HepG2 (cell line): ENCODE results near the gene LRPAP1. TPM values are rescaled to one million over a fixed set of nuclear protein-coding genes. Genes with fewer than 3 reads are reported as not detected.
"Not testable (repeated sequence)": the region's sequence is repeated elsewhere in the genome, so short reads cannot be mapped to it uniquely, and the experiment has no call there.

ENCODE experiments used
- ATAC-seq: fragments of 200-7000 bp; cut with Tn5 transposase; 3 replicates; pipeline ENCODE4 v1.9.1; 2020; ENCODE audit warnings: mild to moderate bottlenecking, moderate library complexity
- BruUV-seq: library from RNA; stranded (reverse); fragments of 400-500 nt; replicated peaks from 2 replicates; lab custom pipeline; 2021; lab: Mats Ljungman, UMichigan
- CTCF ChIA-PET: fragments of 300-600 bp; formaldehyde crosslinking; extraction: SDS; loops from one replicate; lab custom pipeline; 2021; ENCODE audit warnings: low total read pairs, inconsistent platforms, low intra/inter-chr PET ratio; lab: Yijun Ruan, JAX
- POLR2A ChIA-PET: fragments of 350-600 bp; sonication (Branson Sonifier 250); formaldehyde crosslinking; loops from one replicate; lab custom pipeline; 2020; ENCODE audit warnings: antibody characterized with exemption, inconsistent platforms; lab: Yijun Ruan, JAX
- DNase-seq: peaks from one replicate; pipeline ENCODE4 v3.0.0-alpha.2; 2015; ENCODE audit warnings: low spot score
- FAIRE-seq: peaks from 3 replicates; lab custom pipeline; 2011; peaks lifted over from hg19 to GRCh38; lab: Jason Lieb, UNC
- H2AFZ ChIP-seq: one replicate; pipeline ENCODE4 v1.6.1; 2011; ENCODE audit warnings: low read length, inconsistent platforms
- H3K27ac ChIP-seq: fragments of 300-600 bp; 3 replicates; pipeline ENCODE4 v1.8.0; 2011; ENCODE audit warnings: mixed run types, mild to moderate bottlenecking, mixed read lengths, low read length, inconsistent platforms; ENCODE audit not compliant: insufficient read depth; ENCODE audit errors: extremely low read length
- H3K27me3 ChIP-seq, 2 experiments: fragments of 200-600 bp in 1 of 2; 2 replicates in 1 of 2; 3 replicates in 1 of 2; pipeline versions ENCODE4 v1.6.0 to v1.8.0; 2011; ENCODE audit warnings: low read length in 2 of 2, mild to moderate bottlenecking in 2 of 2, moderate library complexity in 2 of 2, inconsistent platforms in 1 of 2; ENCODE audit not compliant: insufficient read depth in 2 of 2, control insufficient read depth in 1 of 2
- H3K36me3 ChIP-seq, 2 experiments: fragments of 200-600 bp in 1 of 2; replicated peaks in 1 of 2; 2 replicates in 1 of 2; 3 replicates in 1 of 2; pipeline versions ENCODE4 v1.5.1 to v1.8.0; 2011; ENCODE audit warnings: low read length in 2 of 2, inconsistent platforms in 1 of 2; ENCODE audit not compliant: insufficient read depth in 2 of 2, control insufficient read depth in 1 of 2
- H3K4me1 ChIP-seq: 2 replicates; pipeline ENCODE4 v1.5.1; 2012; ENCODE audit warnings: low read length, inconsistent platforms; ENCODE audit not compliant: insufficient read depth
- H3K4me2 ChIP-seq: 2 replicates; pipeline ENCODE4 v1.6.0; 2011; ENCODE audit warnings: low read depth, low read length, inconsistent platforms
- H3K4me3 ChIP-seq, 3 experiments: fragments of 200-600 bp in 1 of 3; sonication (generic), shearing (Covaris generic) in 1 of 3; replicated peaks in 1 of 3; 2 replicates each; pipeline ENCODE4 v1.5.1; 2011 to 2016; ENCODE audit warnings: low read length in 3 of 3, inconsistent platforms in 2 of 3, low read depth in 2 of 3, mild to moderate bottlenecking in 2 of 3, control low read depth in 1 of 3, mixed read lengths in 1 of 3; ENCODE audit not compliant: insufficient read depth in 1 of 3
- H3K79me2 ChIP-seq: one replicate; pipeline ENCODE4 v1.6.1; 2011; ENCODE audit warnings: low read length, inconsistent platforms; ENCODE audit not compliant: insufficient read depth
- H3K9ac ChIP-seq: 2 replicates; pipeline ENCODE4 v1.6.0; 2011; ENCODE audit warnings: mild to moderate bottlenecking, low read depth, low read length, inconsistent platforms; ENCODE audit not compliant: insufficient read depth
- H3K9me3 ChIP-seq: 2 replicates; pipeline ENCODE4 v1.5.1; 2012; ENCODE audit warnings: mild to moderate bottlenecking, low read length
- H4K20me1 ChIP-seq: 2 replicates; pipeline ENCODE4 v1.6.0; 2011; ENCODE audit warnings: inconsistent platforms, mild to moderate bottlenecking, low read length, moderate library complexity; ENCODE audit not compliant: insufficient read depth
- ELF3 ChIP-seq: IDR thresholded peaks from 2 replicates; pipeline ENCODE4 v1.6.1; 2016; ENCODE audit warnings: missing genetic modification reagents, missing compliant biosample characterization
- HNF4A ChIP-seq: sonication (generic); formaldehyde crosslinking; IDR thresholded peaks from 2 replicates; pipeline ENCODE4 v1.4.0; 2020; ENCODE audit warnings: missing genetic modification reagents
- HNRNPL ChIP-seq: fragments of 200-400 bp; formaldehyde crosslinking; IDR thresholded peaks from 2 replicates; pipeline ENCODE4 v1.6.1; 2017; ENCODE audit warnings: mild to moderate bottlenecking, low read depth, low read length
- NR2F1 ChIP-seq, 2 experiments: fragments of 450-650 bp in 1 of 2; formaldehyde crosslinking in 1 of 2; IDR thresholded peaks; 2 replicates each; pipeline versions ENCODE4 v1.5.0 to v1.6.1; 2016 to 2020; ENCODE audit warnings: mild to moderate bottlenecking in 1 of 2, missing compliant biosample characterization in 1 of 2, missing genetic modification reagents in 1 of 2, moderate library complexity in 1 of 2
- RARA ChIP-seq: IDR thresholded peaks from 2 replicates; pipeline ENCODE4 v1.6.1; 2016; ENCODE audit warnings: missing genetic modification reagents, missing compliant biosample characterization
- RXRA ChIP-seq: sonication (generic); formaldehyde crosslinking; IDR thresholded peaks from 2 replicates; pipeline ENCODE4 v1.5.1; 2020; ENCODE audit warnings: missing genetic modification reagents
- WGBS: methylation state at CpG from one replicate; pipeline ENCODE4 v1.1.6; 2017; ENCODE audit warnings: low lambda C conversion rate; 5-methylcytosine and 5-hydroxymethylcytosine counted together
- in situ Hi-C: cut with HindIII; loops from 2 replicates; pipeline ENCODE4 v1.10.0; 2017; ENCODE audit warnings: low pct_unique_long_range_greater_than_20kb; ENCODE audit not compliant: extremely low pct_ligation_motif_present
- intact Hi-C: fragments of 100-400 bp; cut with micrococcal nuclease; formaldehyde crosslinking; loops from one replicate; pipeline ENCODE4 v1.10.0; 2022; ENCODE audit not compliant: unreplicated experiment
- polyA plus RNA-seq, 8 experiments: library from polyadenylated mRNA; depleted of rRNA in 3 of 8; stranded (reverse) in 7 of 8; unstranded in 1 of 8; fragments of >200 nt; fragmentation: Illumina TruSeq in 4 of 8; extraction: Trizol in 4 of 8; gene quantifications; 2 replicates each; pipeline versions ENCODE4 v1.2.1 to v1.2.3, GENCODE V29; 2011 to 2016; ENCODE audit warnings: low read depth in 4 of 8, missing spikeins in 1 of 8, mixed read lengths in 1 of 8; ENCODE audit not compliant: insufficient read depth in 1 of 8
- total RNA-seq, 5 experiments: library from RNA; depleted of rRNA; stranded (reverse); fragments of >200 nt; fragmentation: Illumina TruSeq; extraction: Trizol; gene quantifications; 2 replicates each; pipeline ENCODE4 v1.2.3, GENCODE V29; 2016; ENCODE audit warnings: low read depth in 1 of 5
- TF ChIP-seq, protein P1 (sequence below): sonication (generic); formaldehyde crosslinking; IDR thresholded peaks from 2 replicates; pipeline ENCODE4 v1.4.0; 2020; ENCODE audit warnings: missing genetic modification reagents, borderline replicate concordance

The LRPAP1 gene
- total and polyA plus RNA-seq, 2 of the 13 experiments (the other 11 are each of a cell fraction or from before 2014, with no cell fraction given), result 153 to 191 TPM

DNA sequence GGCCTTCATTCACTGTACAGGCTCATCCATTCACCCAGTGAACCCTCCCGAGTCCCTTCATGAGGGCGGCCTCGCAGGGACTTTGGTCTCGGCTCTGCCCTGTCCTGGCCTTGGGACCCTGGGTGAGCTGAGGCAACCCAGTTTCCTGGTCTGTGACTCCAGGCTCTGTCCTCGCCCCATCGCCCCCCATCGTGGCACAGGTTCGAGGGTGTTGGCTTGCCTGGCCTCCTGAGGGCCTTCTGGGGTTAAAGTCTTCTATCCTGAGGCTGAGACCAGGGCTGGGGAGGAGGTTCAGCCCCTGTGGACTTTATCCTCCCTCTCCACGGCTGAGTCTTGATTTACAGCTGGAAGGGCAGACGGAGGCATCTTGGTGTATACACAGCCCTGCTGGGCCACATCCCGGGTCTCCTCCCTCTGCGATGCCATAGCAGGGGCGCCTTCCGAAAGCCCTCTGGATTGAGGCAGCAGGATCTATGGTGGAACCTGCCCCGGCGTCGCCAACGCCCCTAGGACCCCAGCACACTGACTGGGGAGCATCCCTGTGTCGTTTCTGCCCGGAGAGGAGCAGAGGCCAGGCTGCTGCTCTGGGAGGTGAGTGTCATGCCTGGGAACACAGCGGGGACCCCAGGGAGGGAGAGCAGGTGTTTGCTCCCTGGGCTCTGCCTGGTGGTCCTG lies 44.4 kb upstream of the LRPAP1 start:
- in situ Hi-C loops, FAIRE-seq, H3K9me3 ChIP-seq, H2AFZ ChIP-seq, CTCF ChIA-PET, H3K27me3 ChIP-seq, BruUV-seq, DNase-seq, H4K20me1 ChIP-seq, intact Hi-C loops, H3K36me3 ChIP-seq, H3K79me2 ChIP-seq, H3K27ac ChIP-seq, POLR2A ChIA-PET, H3K9ac ChIP-seq: not testable (repeated sequence)
- Histone ChIP-seq H3K4me2 (peak overlapping the region; percentile 49), H3K4me1 (peaks cover 34% of the 10 kb centered on the region), H3K4me3 (peak overlapping the region in 1 of 3 experiments; percentile 23; a peak in 1 of 6 replicates)
- no CpG with 5 or more reads among the region's 21 CpGs for WGBS
- ATAC-seq, result peak; percentile 78
- TF ChIP-seq HNRNPL (0 out of 2 replicates have a peak, but pooled peaks have one; percentile 42), HNF4A (CRISPR knock-in tag) (peak; percentile 76), RXRA (CRISPR knock-in tag) (peak; percentile 38), ELF3 (CRISPR knock-in tag) (peak; percentile 56; the same call in 1 of the 2 replicates), RARA (CRISPR knock-in tag) (peak; percentile 31; the same call in 1 of the 2 replicates), NR2F1 (CRISPR knock-in tag; IDR thresholded peaks at IDR 0.05) (0 out of 4 replicates have a peak, but pooled peaks of 1 of the 2 experiments have one; percentile 21)
- TF ChIP-seq, protein P1, sequence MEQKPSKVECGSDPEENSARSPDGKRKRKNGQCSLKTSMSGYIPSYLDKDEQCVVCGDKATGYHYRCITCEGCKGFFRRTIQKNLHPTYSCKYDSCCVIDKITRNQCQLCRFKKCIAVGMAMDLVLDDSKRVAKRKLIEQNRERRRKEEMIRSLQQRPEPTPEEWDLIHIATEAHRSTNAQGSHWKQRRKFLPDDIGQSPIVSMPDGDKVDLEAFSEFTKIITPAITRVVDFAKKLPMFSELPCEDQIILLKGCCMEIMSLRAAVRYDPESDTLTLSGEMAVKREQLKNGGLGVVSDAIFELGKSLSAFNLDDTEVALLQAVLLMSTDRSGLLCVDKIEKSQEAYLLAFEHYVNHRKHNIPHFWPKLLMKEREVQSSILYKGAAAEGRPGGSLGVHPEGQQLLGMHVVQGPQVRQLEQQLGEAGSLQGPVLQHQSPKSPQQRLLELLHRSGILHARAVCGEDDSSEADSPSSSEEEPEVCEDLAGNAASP, result peak; percentile 44; the same call in 1 of the 2 replicates
